ENCODE results near the gene WDR86.

The WDR86 gene

GRCh38 chr7:151405588-151405987 lies 4.2 kb downstream of the WDR86 start:
- no peak for DNase-seq

- DNase-seq: no peak
Observed at GRCh38 chr7:151405056-151405455, 4.8 kb downstream of the WDR86 start.

GRCh38 chr7:151404216-151405011 lies 5.4 kb downstream of the WDR86 start:
- no peak for DNase-seq

DNA sequence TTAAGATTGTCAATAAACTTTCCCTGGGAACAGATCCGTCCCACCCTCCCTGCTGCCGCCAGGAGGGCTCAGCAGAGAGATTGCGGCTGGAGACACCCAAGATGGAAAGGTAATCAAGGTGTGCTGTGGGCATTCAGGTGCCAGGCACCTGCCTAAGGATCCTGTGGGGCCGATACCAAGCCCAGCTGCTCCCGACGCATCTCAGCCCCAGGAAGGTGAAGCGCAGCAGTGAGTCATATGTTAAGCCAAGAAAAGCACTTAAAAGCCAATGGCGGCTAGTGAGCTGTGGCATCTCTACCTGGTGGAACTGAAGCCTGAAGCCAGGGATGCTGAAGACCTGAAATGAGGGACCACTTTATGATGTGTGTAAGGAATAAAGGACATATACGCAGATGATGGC lies 6.1 kb downstream of the WDR86 start:
- no peak for DNase-seq

- DNase-seq: no peak
Observed at GRCh38 chr7:151402029-151402835, 7.6 kb downstream of the WDR86 start.

DNA sequence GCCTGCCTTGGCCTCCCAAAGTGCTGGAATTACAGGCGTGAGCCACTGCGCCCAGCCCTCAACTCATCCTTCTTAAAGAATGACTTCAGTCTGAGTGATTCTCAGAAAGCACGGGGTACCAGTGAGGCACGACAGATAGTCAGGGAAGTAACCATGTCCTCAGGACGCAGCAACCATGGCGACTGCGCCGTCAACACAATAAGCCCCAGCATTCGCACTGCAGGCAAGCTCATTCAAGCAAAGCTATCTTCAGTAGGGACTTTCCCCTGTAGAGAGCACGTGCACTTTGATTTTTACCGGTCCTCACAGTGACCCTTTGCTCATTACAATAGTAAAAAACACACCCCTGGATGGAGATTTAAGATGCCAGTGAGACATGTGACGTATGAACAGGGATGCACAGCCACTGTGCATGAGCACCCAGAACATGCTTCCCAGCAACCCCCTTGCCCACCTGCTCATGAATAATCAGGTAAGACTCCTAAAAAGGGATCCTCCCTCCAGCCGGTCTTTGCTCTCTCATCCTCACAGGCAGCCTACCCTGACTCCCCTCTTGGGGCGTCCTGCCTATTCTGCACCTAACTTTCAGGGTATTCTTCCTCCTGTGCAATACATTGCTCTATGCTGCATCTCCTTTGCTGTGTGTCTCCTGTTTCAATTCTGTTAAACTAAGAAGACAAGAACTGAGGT lies 9.1 kb downstream of the WDR86 start:
- no peak for DNase-seq

DNA sequence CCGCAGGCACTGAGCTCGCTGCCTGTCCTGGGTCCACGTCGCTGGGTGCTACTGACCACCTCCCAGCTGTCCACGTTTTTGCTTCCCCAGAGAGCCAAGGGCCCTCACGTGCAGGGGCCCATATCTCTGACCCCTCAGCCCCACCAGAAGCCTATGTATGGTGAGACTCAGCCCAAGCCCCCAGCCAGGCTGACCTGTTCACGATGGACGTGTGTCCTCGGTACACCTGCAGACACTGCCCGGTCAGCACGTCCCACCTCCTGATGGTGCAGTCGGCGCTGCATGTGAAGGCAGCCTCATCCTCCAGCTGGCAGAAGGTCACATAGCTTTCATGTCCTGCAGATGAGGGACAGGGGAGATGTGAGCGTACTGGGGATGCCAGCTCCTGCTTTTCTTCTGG lies 9.9 kb downstream of the WDR86 start:
- DNase-seq: no peak

- DNase-seq: no peak
Observed at GRCh38 chr7:151399305-151399601, 10.6 kb downstream of the WDR86 start.

GRCh38 chr7:151398446-151399304 lies 11.2 kb downstream of the WDR86 start:
- no peak for DNase-seq

DNA sequence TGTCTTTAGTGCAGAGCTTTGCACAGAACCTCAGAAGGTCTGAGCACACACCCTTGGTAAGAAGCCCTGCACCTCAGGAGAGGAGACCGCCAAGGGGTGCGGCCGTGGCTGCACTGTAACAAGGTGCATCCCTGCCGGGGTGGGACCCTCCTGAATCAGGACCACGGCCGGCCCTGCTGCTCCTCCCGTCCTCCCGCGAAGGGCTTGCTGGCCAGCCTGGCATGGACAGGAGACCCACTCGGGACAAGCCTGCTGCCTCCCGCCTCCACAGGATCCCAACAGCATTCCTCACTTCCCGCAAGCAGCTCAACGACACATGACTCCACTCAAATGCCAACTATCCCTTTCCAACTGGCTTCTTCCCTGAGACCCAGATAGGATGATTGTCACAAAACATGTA lies 12.8 kb downstream of the WDR86 start:
- no peak for DNase-seq

DNA sequence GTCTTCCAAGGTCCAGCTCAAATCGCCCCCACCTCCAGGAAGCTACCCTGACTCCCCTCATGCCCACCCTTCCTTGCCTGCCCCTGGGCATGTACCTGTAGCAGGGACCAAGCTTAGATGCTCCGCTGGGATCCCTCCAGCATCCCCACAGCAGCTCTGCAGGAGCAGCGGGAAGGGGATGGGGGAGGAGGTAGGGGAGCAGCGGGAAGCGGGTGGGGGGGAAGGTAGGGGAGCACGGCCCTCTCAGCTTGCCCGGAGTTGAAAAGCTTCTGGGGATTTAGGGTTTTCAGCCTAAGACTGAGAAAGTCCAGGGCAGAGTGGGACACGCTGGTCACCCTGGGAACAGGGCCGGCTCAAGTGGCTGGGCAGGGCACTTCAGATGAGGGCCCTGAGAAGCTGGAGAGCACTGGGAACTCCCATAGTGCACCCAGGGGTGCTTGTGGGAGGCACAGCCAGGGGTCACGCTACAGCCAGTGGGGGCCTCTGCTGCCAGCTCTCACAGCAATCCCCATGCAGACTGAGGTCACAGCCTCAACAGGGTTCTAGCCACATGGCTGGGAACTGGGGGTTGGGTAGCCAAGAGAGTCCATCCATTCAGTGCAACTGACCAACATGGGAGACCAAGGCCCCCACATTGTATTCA lies 13.4 kb downstream of the WDR86 start:
- no peak for DNase-seq

DNA sequence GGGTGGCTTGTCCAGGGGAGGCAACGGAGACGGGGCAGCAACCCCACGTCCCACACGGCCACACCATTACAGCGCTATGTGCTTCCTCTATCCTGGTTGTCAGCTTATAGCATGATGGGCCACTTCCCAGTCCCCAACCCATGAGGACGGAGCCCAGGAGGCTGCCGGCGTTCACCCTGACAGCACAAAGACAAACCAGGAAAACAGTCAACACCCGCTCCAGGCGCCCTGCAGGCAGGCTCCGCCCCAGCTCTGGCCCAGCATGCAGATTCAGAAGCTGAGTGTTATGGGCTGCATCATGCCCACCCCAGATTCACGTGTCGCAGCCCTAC lies 14.8 kb downstream of the WDR86 start:
- DNase-seq: no peak

GRCh38 chr7:151394076-151395035 lies 15.5 kb downstream of the WDR86 start:
- no peak for DNase-seq

DNA sequence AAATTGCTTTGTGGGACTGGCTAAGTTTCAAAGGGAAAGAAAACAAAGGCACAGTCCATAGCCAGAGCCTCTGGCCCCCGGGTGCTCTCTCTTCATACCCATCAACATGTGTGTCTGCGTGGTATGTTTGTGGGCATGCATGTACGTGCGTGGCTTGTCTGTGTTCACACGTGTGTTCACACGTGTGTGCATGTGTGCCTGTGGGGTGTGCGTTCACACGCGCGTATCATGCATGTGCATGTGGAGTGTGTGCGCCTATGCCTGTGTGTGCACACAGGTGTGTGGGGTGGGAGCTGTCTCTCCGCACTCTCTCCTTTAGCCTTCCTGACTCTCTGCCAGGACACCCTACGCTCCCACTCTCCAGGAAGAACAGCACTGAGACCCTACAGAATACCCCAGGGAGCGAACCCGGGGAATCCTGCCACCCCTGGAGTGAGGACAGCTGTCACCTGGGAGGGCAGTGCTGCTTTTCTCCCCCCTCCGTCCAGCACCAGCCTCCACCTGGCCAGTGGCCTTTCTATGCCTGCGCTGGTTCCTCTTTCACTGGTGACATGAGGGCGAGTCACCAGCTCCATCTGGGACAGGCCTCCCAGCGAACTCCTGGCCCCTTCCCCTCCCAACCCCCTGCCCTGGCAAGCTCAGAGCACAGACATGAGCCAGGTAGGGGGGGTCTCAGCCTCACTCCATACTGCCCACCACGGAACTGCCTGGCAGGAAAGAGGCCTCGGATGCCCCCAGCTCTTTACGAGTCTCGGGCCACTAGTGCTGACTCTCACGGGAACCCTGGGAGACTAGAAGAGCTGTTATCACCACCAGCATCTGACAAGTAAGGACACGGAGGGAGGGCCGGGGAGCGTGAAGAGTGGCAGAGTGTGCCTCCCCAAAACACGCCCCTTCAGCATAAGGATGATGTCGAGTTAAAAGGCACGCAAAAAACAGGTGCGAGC lies 16.5 kb downstream of the WDR86 start:
- DNase-seq: no peak

GRCh38 chr7:151392426-151392825 lies 17.4 kb downstream of the WDR86 start:
- no peak for DNase-seq

- DNase-seq: no peak
Observed at GRCh38 chr7:151392002-151392401, 17.8 kb downstream of the WDR86 start.

GRCh38 chr7:151391358-151391730 lies 18.5 kb downstream of the WDR86 start:
- DNase-seq: no peak

DNA sequence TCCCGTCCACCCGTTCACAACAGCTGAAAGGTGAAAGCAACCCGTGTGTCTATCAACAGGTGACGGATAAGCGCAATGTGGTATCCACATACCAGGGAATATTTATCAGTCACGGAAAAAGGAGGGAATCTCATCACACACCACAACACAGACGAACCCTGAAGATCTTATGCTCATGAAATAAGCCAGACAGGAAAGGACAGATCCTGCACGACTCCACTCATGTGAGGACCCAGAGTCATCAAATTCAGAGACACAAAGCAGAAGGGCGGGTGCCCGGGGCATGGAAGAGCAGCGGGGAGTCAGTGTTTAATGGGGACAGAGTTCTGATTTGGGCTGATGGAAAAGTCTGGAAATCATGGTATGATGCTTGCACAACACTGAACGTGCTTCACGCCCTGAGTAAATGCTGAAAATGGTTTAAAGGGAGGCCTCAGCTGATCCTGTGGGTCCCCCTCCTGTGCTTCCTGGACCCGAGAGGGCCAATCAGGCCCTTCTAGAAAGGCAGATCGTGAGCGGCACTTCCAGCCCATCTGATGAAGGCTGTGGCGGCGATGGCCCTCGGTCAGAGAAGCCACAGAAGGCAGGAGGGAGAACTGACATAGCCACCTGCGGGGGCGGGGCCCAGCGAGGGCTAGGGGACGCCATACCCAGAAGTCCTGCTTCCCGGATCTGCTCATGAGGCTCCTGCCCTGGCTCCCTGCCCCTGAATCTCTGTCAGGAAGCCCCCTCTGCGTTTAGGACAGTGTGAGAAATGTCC lies 19.1 kb downstream of the WDR86 start:
- no peak for DNase-seq

Data from activated naive CD4-positive, alpha-beta T cell treated with anti-CD3 and anti-CD28 coated beads, Interleukin-2, amount 50 U/mL, for 16 hours (primary cell).